ENCODE results near the gene VWA7. TPM values are rescaled to one million over a fixed set of nuclear protein-coding genes. Genes with fewer than 3 reads are reported as not detected.

Gene VWA7, protein sequence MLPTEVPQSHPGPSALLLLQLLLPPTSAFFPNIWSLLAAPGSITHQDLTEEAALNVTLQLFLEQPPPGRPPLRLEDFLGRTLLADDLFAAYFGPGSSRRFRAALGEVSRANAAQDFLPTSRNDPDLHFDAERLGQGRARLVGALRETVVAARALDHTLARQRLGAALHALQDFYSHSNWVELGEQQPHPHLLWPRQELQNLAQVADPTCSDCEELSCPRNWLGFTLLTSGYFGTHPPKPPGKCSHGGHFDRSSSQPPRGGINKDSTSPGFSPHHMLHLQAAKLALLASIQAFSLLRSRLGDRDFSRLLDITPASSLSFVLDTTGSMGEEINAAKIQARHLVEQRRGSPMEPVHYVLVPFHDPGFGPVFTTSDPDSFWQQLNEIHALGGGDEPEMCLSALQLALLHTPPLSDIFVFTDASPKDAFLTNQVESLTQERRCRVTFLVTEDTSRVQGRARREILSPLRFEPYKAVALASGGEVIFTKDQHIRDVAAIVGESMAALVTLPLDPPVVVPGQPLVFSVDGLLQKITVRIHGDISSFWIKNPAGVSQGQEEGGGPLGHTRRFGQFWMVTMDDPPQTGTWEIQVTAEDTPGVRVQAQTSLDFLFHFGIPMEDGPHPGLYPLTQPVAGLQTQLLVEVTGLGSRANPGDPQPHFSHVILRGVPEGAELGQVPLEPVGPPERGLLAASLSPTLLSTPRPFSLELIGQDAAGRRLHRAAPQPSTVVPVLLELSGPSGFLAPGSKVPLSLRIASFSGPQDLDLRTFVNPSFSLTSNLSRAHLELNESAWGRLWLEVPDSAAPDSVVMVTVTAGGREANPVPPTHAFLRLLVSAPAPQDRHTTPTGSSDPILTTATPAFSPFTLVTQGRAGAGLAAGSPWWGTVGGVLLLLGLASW
- 0.53 to 2.7 TPM (median 1.1 TPM) in 5 replicates for total RNA-seq (2022; extraction: Qiagen RNA extraction; ENCODE audit: low read depth)

DNA sequence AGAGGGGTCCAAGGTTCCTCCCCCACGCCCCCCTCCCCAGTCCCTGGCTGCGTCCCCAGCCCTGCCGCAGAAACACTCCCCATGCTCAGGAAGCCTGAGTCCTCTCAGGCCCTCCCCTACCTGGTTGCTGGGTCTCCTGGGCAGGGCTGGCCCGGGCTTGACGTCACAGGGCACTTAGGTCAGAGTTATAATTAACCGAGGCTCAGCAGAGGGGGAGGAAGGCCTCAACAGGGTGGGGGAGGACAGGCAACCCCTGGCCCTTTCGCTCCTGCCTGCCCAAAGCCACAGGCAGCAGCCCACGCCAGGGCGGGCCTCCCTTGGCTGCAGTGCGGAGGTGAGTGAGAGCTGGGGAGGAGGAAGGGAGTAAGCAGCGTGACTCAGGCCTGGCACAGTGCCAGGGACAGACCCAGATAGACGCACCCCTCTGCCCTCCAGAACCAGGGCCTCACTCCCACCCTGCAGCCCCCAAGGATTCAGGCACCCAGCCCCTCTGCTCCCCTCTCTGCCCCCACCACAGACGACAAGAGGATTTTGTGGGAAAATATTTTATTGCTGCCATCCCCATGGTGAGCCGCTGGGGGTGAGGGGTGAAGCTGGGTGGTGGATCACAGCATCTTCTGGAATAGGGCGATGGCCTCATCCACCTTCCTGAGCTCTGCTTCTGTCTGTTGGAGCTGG lies at the start of gene VWA7:
Gene VWA7, minus strand, starts transcription at position 340 of the 678 bp plus-strand sequence. CDS start 549 bp downstream, outside the sequence.

DNA sequence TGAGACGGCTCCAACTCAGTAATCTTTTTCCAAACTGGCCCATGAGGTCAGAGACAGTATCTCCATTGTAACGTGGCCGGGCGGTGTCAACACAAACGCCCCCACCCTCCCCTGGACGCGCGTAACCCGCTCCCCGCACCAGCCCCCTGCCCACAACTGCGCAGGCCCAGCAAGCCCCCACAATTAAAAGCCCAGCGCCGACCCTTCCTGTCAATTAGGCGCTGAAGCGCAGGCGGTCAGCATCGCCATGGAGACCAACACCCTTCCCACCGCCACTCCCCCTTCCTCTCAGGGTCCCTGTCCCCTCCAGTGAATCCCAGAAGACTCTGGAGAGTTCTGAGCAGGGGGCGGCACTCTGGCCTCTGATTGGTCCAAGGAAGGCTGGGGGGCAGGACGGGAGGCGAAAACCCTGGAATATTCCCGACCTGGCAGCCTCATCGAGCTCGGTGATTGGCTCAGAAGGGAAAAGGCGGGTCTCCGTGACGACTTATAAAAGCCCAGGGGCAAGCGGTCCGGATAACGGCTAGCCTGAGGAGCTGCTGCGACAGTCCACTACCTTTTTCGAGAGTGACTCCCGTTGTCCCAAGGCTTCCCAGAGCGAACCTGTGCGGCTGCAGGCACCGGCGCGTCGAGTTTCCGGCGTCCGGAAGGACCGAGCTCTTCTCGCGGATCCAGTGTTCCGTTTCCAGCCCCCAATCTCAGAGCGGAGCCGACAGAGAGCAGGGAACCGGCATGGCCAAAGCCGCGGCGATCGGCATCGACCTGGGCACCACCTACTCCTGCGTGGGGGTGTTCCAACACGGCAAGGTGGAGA lies 38.1 kb upstream of the VWA7 start, which contains the start of the genes HSPA1A and HSPA1L:
Gene HSPA1A, plus strand, starts transcription at position 519 of the 814 bp plus-strand sequence. Its CDS starts 214 bp downstream, at position 733.
Gene HSPA1L, minus strand, starts transcription at position 259 of the 814 bp plus-strand sequence. CDS start 3,311 bp downstream, outside the sequence.

DNA sequence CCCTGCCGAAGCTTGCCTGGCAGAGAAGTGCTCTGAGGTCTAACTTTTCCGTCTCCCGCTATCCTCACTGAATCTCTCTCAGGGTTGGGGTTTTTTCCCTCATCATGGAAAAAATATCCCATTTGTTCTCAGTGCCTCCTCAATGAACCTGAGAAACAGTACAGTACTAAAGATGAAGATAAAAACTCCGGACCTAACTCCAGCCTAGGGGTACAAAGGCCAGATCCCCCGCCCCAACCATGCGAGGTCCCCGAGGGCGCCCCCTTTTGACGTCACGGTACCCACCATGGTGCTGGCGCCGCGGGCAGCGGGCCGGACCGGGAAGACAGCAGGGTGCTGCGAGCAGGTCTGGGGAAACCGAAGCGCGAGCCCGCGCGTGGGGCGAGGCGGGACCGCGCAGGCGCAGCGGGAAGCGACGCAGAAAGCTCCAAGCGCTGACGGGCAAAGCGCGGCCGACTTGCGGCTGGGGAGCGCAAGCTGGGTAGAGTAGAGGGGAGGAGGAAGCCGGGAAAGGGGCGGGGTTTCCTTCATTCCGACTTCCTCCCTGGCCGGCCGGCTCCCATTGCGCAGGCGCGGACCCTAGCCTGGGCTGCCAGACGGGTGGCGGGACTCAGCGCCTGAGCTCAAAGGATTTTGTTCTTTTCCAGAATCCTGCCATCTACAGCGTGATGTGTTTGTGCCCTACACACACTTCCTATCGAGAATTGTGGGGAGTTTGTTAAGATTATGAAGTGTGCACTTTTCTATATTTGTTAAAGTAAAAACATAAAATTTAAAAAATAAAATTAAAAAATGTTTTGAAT lies 29.5 kb upstream of the VWA7 start, which contains the start of gene LSM2:
Gene LSM2, minus strand, starts transcription at position 497 of the 803 bp plus-strand sequence. Its CDS starts 209 bp downstream, at position 288.

DNA sequence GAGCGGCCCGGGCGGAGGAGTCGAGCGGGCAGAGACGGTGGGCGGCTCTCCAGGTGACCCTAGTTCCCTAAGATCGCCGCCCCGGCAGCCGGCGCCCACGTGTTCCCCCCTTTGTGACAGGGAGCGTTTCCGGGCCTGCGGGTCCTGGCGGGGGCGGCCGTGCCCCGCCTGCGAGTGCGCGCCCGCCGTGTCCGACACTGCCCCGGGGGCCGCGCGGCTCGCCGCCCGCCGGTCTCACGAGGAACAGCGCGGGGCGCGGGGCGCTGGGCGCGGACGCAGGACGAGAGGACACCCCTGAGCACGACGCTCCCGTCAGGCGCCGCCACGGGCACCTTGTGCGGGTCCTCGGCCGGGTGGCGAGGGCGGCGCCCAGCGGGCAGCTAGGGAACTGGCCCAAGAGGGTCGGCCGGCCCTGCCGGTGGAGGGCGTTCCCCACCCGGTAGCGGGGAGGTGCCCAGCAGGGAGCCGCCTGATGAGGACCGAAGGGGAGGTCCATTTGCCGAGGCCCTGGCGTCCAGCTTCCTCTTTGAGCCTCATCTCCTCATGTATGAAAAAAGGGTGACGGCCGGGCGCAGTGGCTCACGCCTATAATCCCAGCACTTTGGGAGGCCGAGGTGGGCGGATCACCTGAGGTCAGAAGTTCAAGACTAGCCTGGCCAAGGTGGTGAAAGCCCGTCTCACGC lies 18.6 kb upstream of the VWA7 start, which contains the start of gene VARS1:
Gene VARS1, minus strand, starts transcription at position 137 of the 683 bp plus-strand sequence. CDS start 535 bp downstream, outside the sequence.

DNA sequence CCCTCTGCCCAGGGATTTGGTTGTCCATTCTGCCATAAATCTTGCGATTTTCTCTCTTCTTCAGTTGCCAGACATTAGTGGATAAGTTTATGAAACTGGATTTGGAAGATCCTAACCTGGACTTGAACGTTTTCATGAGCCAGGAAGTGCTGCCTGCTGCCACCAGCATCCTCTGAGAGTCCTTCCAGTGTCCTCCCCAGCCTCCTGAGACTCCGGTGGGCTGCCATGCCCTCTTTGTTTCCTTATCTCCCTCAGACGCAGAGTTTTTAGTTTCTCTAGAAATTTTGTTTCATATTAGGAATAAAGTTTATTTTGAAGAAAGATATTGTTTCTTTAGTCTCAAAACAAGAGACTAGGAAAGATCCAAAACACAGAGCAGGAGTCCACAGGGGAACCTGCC lies 14.8 kb downstream of the VWA7 start, which contains the start of gene SAPCD1:
Gene SAPCD1, plus strand, starts transcription at position 301 of the 400 bp plus-strand sequence. CDS start 399 bp downstream, outside the sequence.

DNA sequence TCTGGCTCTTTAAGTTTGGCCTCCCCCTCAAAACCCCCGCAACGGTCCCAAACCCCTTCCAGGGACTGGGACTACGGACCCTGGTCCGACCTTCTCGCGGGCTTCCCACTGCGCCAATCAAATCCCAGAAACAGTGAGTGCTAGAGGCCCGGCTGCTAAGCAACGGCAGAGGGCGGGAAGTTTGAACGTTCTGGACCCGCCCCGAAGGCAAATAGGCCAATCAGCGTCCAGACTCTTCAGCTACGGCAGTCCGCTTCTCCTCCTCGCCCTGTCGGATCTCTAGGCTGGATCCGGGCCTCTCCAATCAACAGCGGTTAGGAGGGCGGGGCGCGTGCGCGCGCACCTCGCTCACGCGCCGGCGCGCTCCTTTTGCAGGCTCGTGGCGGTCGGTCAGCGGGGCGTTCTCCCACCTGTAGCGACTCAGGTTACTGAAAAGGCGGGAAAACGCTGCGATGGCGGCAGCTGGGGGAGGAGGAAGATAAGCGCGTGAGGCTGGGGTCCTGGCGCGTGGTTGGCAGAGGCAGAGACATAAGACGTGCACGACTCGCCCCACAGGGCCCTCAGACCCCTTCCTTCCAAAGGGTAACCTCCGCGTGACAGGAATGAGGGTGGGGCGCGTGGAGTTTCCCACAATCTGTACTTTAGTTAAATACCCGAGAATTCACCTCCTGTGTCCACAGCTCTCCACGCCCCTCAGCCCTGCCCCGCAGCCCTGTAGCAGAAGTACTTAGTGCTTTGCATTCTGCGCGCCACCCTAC lies 37.3 kb downstream of the VWA7 start, which contains the start of gene MSH5:
Gene MSH5, plus strand, starts transcription at position 367 of the 758 bp plus-strand sequence. CDS start 462 bp downstream, outside the sequence.

DNA sequence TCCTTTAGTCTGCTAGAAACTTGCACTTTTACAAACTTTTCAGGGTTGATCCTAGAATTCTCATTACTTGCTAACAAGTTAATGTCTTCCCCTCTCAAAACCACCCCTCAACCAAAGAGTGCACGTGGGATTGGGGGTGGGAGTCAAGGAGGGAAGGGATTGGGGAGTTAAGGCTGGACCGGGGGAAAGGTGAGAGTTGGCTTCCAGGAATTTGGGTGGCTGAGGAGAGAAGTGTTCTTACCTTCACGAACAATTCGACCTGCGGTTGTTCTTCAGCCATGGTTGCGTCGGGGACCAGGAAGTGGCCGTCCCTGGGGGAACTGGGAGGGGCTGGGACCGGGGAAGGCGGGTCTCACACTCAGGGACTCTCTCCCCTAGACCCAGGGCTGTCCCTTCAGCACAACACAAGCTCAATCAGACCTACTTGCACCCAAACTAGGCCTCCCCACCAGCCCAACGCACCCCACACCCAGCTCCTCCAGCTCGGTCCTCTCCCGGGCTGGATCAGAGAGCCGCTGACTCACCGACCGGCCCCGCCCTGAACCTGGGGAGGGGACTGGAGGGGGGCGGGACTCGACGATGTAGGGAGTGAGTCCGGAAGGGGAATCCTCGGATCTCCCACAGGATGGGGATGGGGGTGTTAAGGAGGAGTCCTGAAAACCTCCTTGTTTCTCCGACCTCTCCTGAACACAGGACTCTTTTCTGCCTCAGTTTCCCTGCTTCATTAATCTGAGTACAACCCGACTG lies 40.9 kb downstream of the VWA7 start, which contains the start of gene CLIC1:
Gene CLIC1, minus strand, starts transcription at position 510 of the 747 bp plus-strand sequence. Its CDS starts 230 bp downstream, at position 280.

DNA sequence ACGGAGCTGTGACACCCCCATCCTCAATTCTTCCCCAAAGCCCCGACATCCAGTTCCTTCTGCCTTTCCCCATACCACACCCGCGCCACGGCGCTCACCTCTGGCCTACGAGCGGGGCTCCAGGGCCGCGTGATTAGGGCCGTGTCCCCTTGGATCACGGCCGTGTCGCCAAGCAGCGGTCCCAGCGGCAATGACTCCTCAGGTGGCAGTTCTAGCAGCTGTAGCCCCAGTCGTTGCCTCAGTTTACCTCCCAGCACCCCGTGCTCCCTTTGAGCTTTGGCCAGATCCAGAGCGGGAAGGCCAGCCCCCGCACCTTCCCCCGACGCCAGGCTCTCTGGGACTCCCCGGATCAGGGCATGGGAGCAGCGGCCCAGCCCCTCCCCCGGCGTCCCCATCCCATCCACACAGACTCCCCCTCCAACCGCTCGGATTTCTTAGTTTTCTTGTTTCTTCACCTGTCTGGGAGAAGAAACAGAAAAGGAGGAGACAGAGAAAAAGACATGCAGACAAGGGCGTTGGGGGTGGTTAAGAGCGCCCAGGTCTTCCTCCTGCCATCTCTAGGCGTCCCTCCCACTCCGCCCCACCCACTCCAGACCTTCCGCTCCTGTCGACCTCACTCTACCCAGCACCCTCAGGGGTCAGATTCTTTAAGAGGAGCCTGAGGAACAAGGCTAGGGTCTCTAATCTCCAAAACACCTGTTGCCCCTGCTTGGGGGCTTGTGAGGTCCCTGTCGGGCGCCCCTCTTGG lies 48.2 kb downstream of the VWA7 start, which contains the start of gene DDAH2:
Gene DDAH2, minus strand, starts transcription at position 533 of the 748 bp plus-strand sequence. Its CDS starts 138 bp downstream, at position 395.

DNA sequence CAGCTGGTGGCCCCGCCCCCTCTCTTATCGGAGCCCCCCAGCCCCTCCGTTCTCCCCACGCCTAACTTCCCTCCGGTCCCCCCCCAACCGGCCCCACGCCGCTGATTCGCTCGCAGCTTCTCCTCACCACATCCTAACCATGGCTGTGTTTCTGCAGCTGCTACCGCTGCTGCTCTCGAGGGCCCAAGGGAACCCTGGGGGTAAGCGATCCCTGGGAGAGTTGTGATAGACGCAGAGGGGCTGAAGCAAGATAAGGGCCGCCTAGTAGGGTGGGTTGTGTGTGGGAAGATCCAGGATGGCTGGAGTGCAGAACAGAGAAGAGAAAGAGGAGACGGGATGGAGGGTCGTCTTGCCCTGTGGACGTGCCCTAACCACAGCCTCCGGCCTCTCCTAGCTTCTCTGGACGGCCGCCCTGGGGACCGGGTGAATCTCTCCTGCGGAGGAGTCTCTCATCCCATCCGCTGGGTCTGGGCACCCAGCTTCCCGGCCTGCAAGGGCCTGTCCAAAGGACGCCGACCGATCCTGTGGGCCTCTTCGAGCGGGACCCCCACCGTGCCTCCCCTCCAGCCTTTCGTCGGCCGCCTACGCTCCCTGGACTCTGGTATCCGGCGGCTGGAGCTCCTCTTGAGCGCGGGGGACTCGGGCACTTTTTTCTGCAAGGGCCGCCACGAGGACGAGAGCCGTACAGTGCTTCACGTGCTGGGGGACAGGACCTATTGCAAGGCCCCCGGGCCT lies 53.7 kb downstream of the VWA7 start, which contains the start of gene MPIG6B:
Gene MPIG6B, plus strand, starts transcription at position 129 of the 735 bp plus-strand sequence. Its CDS starts 11 bp downstream, at position 140.

DNA sequence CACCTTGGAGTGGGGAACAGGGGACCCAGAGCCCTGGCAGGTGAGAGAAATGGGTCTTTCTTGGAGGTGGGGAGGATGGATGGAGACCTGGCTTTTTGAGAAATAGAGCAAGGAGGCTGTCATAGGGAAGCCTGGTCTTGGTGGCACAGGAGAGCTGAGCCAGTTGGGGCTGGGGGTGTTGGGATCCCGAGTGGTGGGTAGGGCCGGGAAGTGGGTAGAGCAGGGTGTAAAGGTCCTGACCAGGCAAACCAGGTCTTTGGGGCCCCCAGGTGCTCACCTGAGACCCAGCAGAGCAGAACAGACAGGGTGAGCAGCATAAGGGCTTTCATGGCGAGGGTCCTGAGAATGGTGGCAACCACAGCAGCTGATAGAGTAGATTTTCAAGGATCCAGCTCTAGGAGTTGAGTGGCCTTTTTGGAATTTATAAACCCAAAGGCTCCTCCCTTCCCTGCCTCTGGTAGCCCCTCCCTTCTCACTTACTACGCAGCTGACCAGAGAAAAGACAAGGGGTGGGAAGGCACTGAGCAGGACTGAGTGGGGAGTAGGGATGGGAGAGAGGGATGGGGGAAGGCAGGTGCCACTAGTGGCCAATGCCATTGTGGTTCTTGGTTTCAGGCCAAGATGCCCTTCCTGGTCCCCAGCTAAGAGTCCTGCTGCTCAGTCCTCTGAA lies 55.6 kb downstream of the VWA7 start, which contains the start of gene LY6G6C:
Gene LY6G6C, minus strand, starts transcription at position 396 of the 670 bp plus-strand sequence. Its CDS starts 67 bp downstream, at position 329.

Other genes with a start within 250 kb of the VWA7 start
- not detected in 5 replicates for gene MCCD1, start 248.4 kb downstream of the VWA7 start, total RNA-seq (2022; extraction: Qiagen RNA extraction; ENCODE audit: low read depth)
- 359 to 433 TPM (median 396 TPM) in 5 replicates for gene DDX39B, start 235.3 kb downstream of the VWA7 start, total RNA-seq (2022; extraction: Qiagen RNA extraction; ENCODE audit: low read depth)
- gene ATP6V1G2, start 230.7 kb downstream of the VWA7 start, total RNA-seq (2022; extraction: Qiagen RNA extraction; ENCODE audit: low read depth), result 0.33 to 1.3 TPM (median 0.69 TPM) in 5 replicates
- gene NFKBIL1, start 229.7 kb downstream of the VWA7 start, total RNA-seq (2022; extraction: Qiagen RNA extraction; ENCODE audit: low read depth), result 5.9 to 13.0 TPM (median 12.5 TPM) in 5 replicates
- gene LTA, start 205.0 kb downstream of the VWA7 start, total RNA-seq (2022; extraction: Qiagen RNA extraction; ENCODE audit: low read depth), result not detected in 5 replicates
- 0.08 TPM in 1 of 5 replicates, not detected in the others for gene TNF, start 201.8 kb downstream of the VWA7 start, total RNA-seq (2022; extraction: Qiagen RNA extraction; ENCODE audit: low read depth)
- 0.21 to 0.76 TPM (median 0.45 TPM) in 4 of 5 replicates, not detected in the other for gene LTB, start 194.9 kb downstream of the VWA7 start, total RNA-seq (2022; extraction: Qiagen RNA extraction; ENCODE audit: low read depth)
- not detected in 5 replicates for gene LST1, start 191.1 kb downstream of the VWA7 start, total RNA-seq (2022; extraction: Qiagen RNA extraction; ENCODE audit: low read depth)
- gene NCR3, start 184.3 kb downstream of the VWA7 start, total RNA-seq (2022; extraction: Qiagen RNA extraction; ENCODE audit: low read depth), result not detected in 5 replicates
- gene AIF1, start 162.1 kb downstream of the VWA7 start, total RNA-seq (2022; extraction: Qiagen RNA extraction; ENCODE audit: low read depth), result not detected in 5 replicates
- gene PRRC2A, start 156.6 kb downstream of the VWA7 start, total RNA-seq (2022; extraction: Qiagen RNA extraction; ENCODE audit: low read depth), result 59.3 to 94.8 TPM (median 86.5 TPM) in 5 replicates
- gene BAG6, start 124.7 kb downstream of the VWA7 start, total RNA-seq (2022; extraction: Qiagen RNA extraction; ENCODE audit: low read depth), result 100 to 165 TPM (median 145 TPM) in 5 replicates
- 2.2 to 3.7 TPM (median 3.5 TPM) in 5 replicates for gene APOM, start 121.4 kb downstream of the VWA7 start, total RNA-seq (2022; extraction: Qiagen RNA extraction; ENCODE audit: low read depth)
- gene C6orf47, start 116.5 kb downstream of the VWA7 start, total RNA-seq (2022; extraction: Qiagen RNA extraction; ENCODE audit: low read depth), result 11.1 to 14.5 TPM (median 12.9 TPM) in 5 replicates
- gene GPANK1, start 112.3 kb downstream of the VWA7 start, total RNA-seq (2022; extraction: Qiagen RNA extraction; ENCODE audit: low read depth), result 9.6 to 16.8 TPM (median 12.8 TPM) in 5 replicates
- 168 to 192 TPM (median 170 TPM) in 5 replicates for gene CSNK2B, start 111.2 kb downstream of the VWA7 start, total RNA-seq (2022; extraction: Qiagen RNA extraction; ENCODE audit: low read depth)
- gene LY6G5B, start 107.4 kb downstream of the VWA7 start, total RNA-seq (2022; extraction: Qiagen RNA extraction; ENCODE audit: low read depth), result 3.2 to 6.4 TPM (median 5.2 TPM) in 5 replicates
- gene LY6G5C, start 96.3 kb downstream of the VWA7 start, total RNA-seq (2022; extraction: Qiagen RNA extraction; ENCODE audit: low read depth), result 1.1 to 1.6 TPM (median 1.5 TPM) in 5 replicates
- 13.2 to 19.1 TPM (median 17.6 TPM) in 5 replicates for gene ABHD16A, start 74.0 kb downstream of the VWA7 start, total RNA-seq (2022; extraction: Qiagen RNA extraction; ENCODE audit: low read depth)
- gene LY6G6F, start 70.5 kb downstream of the VWA7 start, total RNA-seq (2022; extraction: Qiagen RNA extraction; ENCODE audit: low read depth), result not detected in 5 replicates
- not detected in 5 replicates for gene LY6G6D, start 62.0 kb downstream of the VWA7 start, total RNA-seq (2022; extraction: Qiagen RNA extraction; ENCODE audit: low read depth)
- gene LY6G6C, start 55.6 kb downstream of the VWA7 start, total RNA-seq (2022; extraction: Qiagen RNA extraction; ENCODE audit: low read depth), result 0.20 to 0.42 TPM (median 0.29 TPM) in 3 of 5 replicates, not detected in the others
- not detected in 5 replicates for gene MPIG6B, start 54.0 kb downstream of the VWA7 start, total RNA-seq (2022; extraction: Qiagen RNA extraction; ENCODE audit: low read depth)
- 27.1 to 32.0 TPM (median 31.7 TPM) in 5 replicates for gene DDAH2, start 48.0 kb downstream of the VWA7 start, total RNA-seq (2022; extraction: Qiagen RNA extraction; ENCODE audit: low read depth)
- gene CLIC1, start 40.8 kb downstream of the VWA7 start, total RNA-seq (2022; extraction: Qiagen RNA extraction; ENCODE audit: low read depth), result 433 to 509 TPM (median 491 TPM) in 5 replicates
- gene MSH5, start 37.3 kb downstream of the VWA7 start, total RNA-seq (2022; extraction: Qiagen RNA extraction; ENCODE audit: low read depth), result 13.3 to 18.7 TPM (median 13.6 TPM) in 5 replicates
- 3.7 to 5.9 TPM (median 4.9 TPM) in 5 replicates for gene SAPCD1, start 14.7 kb downstream of the VWA7 start, total RNA-seq (2022; extraction: Qiagen RNA extraction; ENCODE audit: low read depth)
- 43.4 to 61.7 TPM (median 60.4 TPM) in 5 replicates for gene VARS1, start 18.4 kb upstream of the VWA7 start, total RNA-seq (2022; extraction: Qiagen RNA extraction; ENCODE audit: low read depth)
- gene LSM2, start 29.6 kb upstream of the VWA7 start, total RNA-seq (2022; extraction: Qiagen RNA extraction; ENCODE audit: low read depth), result 52.1 to 67.9 TPM (median 59.7 TPM) in 5 replicates
- gene HSPA1L, start 38.0 kb upstream of the VWA7 start, total RNA-seq (2022; extraction: Qiagen RNA extraction; ENCODE audit: low read depth), result 1.4 to 2.2 TPM (median 1.9 TPM) in 5 replicates
- 129 to 401 TPM (median 295 TPM) in 5 replicates for gene HSPA1A, start 38.2 kb upstream of the VWA7 start, total RNA-seq (2022; extraction: Qiagen RNA extraction; ENCODE audit: low read depth)
- gene HSPA1B, start 50.4 kb upstream of the VWA7 start, total RNA-seq (2022; extraction: Qiagen RNA extraction; ENCODE audit: low read depth), result 78.0 to 284 TPM (median 227 TPM) in 5 replicates
- gene NEU1, start 85.5 kb upstream of the VWA7 start, total RNA-seq (2022; extraction: Qiagen RNA extraction; ENCODE audit: low read depth), result 20.9 to 35.3 TPM (median 29.4 TPM) in 5 replicates
- gene SLC44A4, start 101.7 kb upstream of the VWA7 start, total RNA-seq (2022; extraction: Qiagen RNA extraction; ENCODE audit: low read depth), result 0.18 to 0.50 TPM (median 0.29 TPM) in 3 of 5 replicates, not detected in the others
- gene EHMT2, start 120.4 kb upstream of the VWA7 start, total RNA-seq (2022; extraction: Qiagen RNA extraction; ENCODE audit: low read depth), result 17.2 to 32.6 TPM (median 30.9 TPM) in 5 replicates
- 2.0 to 5.0 TPM (median 4.5 TPM) in 5 replicates for gene ZBTB12, start 124.8 kb upstream of the VWA7 start, total RNA-seq (2022; extraction: Qiagen RNA extraction; ENCODE audit: low read depth)
- 0.33 to 0.47 TPM in 2 of 5 replicates, not detected in the others for gene C2, start 150.4 kb upstream of the VWA7 start, total RNA-seq (2022; extraction: Qiagen RNA extraction; ENCODE audit: low read depth)
- gene CFB, start 168.8 kb upstream of the VWA7 start, total RNA-seq (2022; extraction: Qiagen RNA extraction; ENCODE audit: low read depth), result 1.6 to 3.2 TPM (median 2.0 TPM) in 5 replicates
- 75.5 to 91.9 TPM (median 81.9 TPM) in 5 replicates for gene NELFE, start 181.6 kb upstream of the VWA7 start, total RNA-seq (2022; extraction: Qiagen RNA extraction; ENCODE audit: low read depth)
- gene SKIC2, start 181.8 kb upstream of the VWA7 start, total RNA-seq (2022; extraction: Qiagen RNA extraction; ENCODE audit: low read depth), result 15.8 to 30.9 TPM (median 25.7 TPM) in 5 replicates
- 10.6 to 14.3 TPM (median 12.1 TPM) in 5 replicates for gene DXO, start 194.8 kb upstream of the VWA7 start, total RNA-seq (2022; extraction: Qiagen RNA extraction; ENCODE audit: low read depth)
- 0.94 to 1.5 TPM (median 1.5 TPM) in 5 replicates for gene C4A, start 204.7 kb upstream of the VWA7 start, total RNA-seq (2022; extraction: Qiagen RNA extraction; ENCODE audit: low read depth)
- gene C4B, start 237.5 kb upstream of the VWA7 start, total RNA-seq (2022; extraction: Qiagen RNA extraction; ENCODE audit: low read depth), result 0.69 to 1.5 TPM (median 1.3 TPM) in 5 replicates